Fibroblast of the aortic adventitia (primary cell): Measurements from ENCODE around the gene SACS. TPM values are rescaled to one million over a fixed set of nuclear protein-coding genes. Genes with fewer than 3 reads are reported as not detected.
"Not testable (repeated sequence)": the region's sequence is repeated elsewhere in the genome, so short reads cannot be mapped to it uniquely, and the experiment has no call there.

ENCODE experiments used
- DNase-seq: peaks from one replicate; pipeline ENCODE4 v3.0.0-alpha.2; 2010; ENCODE audit warnings: low read depth
- H3K4me3 ChIP-seq: 2 replicates; pipeline ENCODE4 v1.5.1; 2011; ENCODE audit warnings: low read depth, mild to moderate bottlenecking, control low read depth, low read length, moderate library complexity
- CTCF ChIP-seq: IDR thresholded peaks from 2 replicates; pipeline ENCODE4 v1.5.1; 2011; ENCODE audit warnings: mild to moderate bottlenecking, low read length, control low read depth, inconsistent platforms; ENCODE audit not compliant: insufficient read depth
- total RNA-seq: library from RNA; depleted of rRNA; stranded (reverse); fragments of >200 nt; gene quantifications from 2 replicates; pipeline ENCODE4 v1.2.3, GENCODE V29; 2012; ENCODE audit warnings: low replicate concordance

SACS gene
- total RNA-seq, 1 donor = 66.2 TPM

- no peak for TF ChIP-seq CTCF
- DNase-seq = no peak
- H3K4me3 ChIP-seq = no peak overlapping the region
Measured at GRCh38 chr13:23418776-23419683, 14.5 kb downstream of the SACS start.

- H3K4me3 ChIP-seq = no peak overlapping the region
- no peak for DNase-seq
- no peak for TF ChIP-seq CTCF
Measured at GRCh38 chr13:23414682-23415081, 18.8 kb downstream of the SACS start.

GRCh38 chr13:23411706-23412105 lies 21.8 kb downstream of the SACS start:
- DNase-seq = no peak
- no peak overlapping the region for H3K4me3 ChIP-seq
- TF ChIP-seq CTCF = no peak

GRCh38 chr13:23411220-23411619 lies 22.3 kb downstream of the SACS start:
- TF ChIP-seq CTCF = no peak
- DNase-seq = no peak
- H3K4me3 ChIP-seq = no peak overlapping the region

GRCh38 chr13:23408026-23408425 lies 25.5 kb downstream of the SACS start:
- DNase-seq = no peak
- H3K4me3 ChIP-seq = no peak overlapping the region
- no peak for TF ChIP-seq CTCF

- DNase-seq, H3K4me3 ChIP-seq: not testable (repeated sequence)
Measured at GRCh38 chr13:23401156-23401555, 32.3 kb downstream of the SACS start.

GRCh38 chr13:23399347-23399746 lies 34.2 kb downstream of the SACS start:
- no peak for DNase-seq
- H3K4me3 ChIP-seq = no peak overlapping the region
- no peak for TF ChIP-seq CTCF
